Stimulated activated CD4-positive, alpha-beta T cell treated with anti-CD3 and anti-CD28 coated beads, Interleukin-15, amount 100 ng/mL, for 1 hour (primary cell): Measurements from ENCODE around the gene MEI1.
"Not testable (repeated sequence)": the region's sequence is repeated elsewhere in the genome, so short reads cannot be mapped to it uniquely, and the experiment has no call there.

Experiments used
- DNase-seq, 2 donors: peaks; one replicate each; pipeline ENCODE4 v3.0.0-alpha.2; 2020; ENCODE audit warnings: low read depth in 1 of 2, low spot score in 1 of 2

Gene MEI1

GRCh38 chr22:41699264-41700107, at the start of gene MEI1:
TSS of gene MEI1 (plus strand) at chr22:41699503. CDS start at chr22:41699539, 36 bp downstream.
- peak; percentile 85 to 89 for DNase-seq

DNA sequence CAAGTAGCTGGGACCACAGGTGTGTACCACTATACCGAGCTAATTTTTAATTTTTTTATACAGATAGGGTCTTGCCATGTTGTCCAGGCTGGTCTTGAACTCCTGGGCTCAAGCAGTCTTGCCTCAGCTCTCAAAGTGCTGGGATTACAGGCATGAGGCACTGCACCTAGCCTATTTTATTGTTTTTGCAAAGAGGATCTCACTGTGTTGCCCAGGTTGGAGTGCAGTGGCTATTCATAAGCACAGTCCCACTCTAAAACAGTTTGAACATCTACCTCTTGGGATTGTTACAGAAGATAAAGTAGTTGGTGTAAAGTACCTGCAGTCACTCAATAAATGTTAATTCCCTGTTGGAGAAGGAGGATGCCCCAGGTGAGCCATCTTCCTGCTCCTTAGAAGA, 49.1 kb upstream of the MEI1 start:
- DNase-seq, result no peak

DNA sequence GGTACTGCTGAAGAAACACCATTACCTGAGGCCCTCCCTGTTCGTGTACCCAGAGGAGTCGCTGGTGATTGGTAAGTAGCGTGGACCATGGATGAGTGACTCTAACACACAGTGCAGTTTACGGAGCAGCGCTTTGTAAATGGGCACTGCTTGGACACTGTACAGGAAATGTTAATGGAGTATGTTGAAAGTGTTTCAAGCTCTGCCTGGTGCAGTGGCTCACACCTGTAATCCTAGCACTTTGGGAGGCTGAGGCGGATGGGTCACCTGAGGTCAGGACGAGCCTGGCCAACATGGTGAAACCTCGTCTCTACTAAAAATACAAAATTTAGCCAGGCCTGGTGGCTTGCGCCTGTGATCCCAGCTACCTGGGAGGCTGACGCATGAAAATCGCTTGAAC, 48.5 kb upstream of the MEI1 start:
- no peak for DNase-seq

GRCh38 chr22:41654322-41654721, 45.0 kb upstream of the MEI1 start:
- DNase-seq, result no peak

GRCh38 chr22:41656556-41656955, 42.7 kb upstream of the MEI1 start:
- no peak for DNase-seq

- DNase-seq, result no peak
These were observed 41.6 kb upstream of the MEI1 start for GRCh38 chr22:41657709-41658108.

DNA sequence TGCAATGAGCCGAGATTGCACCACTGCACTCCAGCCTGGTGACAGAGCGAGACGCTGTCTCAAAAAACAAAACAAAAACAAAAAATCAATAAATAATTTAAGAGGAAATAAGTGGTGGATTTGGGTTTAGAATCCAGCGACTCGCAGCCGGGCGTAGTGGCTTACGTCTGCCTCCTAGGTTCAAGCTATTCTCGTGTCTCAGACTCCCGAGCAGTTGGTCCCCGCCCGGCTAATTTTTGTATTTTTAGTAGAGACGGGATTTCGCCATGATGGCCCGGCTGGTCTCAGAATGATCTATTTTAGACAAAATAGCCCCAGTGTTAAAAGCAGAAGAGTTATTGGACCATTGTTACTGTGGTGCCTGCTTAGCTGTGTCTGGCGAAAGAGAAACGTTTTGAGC, 40.4 kb upstream of the MEI1 start:
- DNase-seq, result no peak

- DNase-seq, result no peak
These were observed 39.4 kb upstream of the MEI1 start for GRCh38 chr22:41659941-41660340.

GRCh38 chr22:41660416-41660815, 38.9 kb upstream of the MEI1 start:
- no peak for DNase-seq

DNA sequence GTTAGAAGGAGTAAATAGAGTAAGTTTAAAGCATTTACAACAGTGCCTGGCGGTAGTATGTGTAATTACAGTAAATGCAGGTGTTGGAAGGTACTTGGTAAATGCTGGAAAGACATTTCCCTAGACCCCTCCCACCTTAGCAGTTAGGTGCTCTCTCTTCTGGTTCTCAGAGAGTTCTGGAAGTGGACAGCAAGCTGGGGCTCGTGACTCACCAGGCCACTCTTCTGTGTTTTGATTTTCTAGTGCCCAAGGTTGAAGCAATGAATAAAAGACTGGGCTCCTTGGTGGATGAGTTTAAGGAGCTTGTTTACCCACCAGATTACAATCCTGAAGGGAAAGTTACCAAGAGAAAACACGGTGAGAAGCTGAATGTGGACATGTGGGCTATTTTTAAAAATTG, 38.2 kb upstream of the MEI1 start:
- DNase-seq, result no peak

- no peak for DNase-seq
These were observed 37.6 kb upstream of the MEI1 start for GRCh38 chr22:41661713-41662112.

- not testable (repeated sequence) for DNase-seq
These were observed 35.7 kb upstream of the MEI1 start for GRCh38 chr22:41663594-41663993.

- no peak for DNase-seq
These were observed 34.8 kb upstream of the MEI1 start for GRCh38 chr22:41664490-41664889.

- no peak for DNase-seq
These were observed 34.4 kb upstream of the MEI1 start for GRCh38 chr22:41664951-41665350.

- no peak for DNase-seq
These were observed 30.1 kb upstream of the MEI1 start for GRCh38 chr22:41668971-41669911.

- not testable (repeated sequence) for DNase-seq
These were observed 27.2 kb upstream of the MEI1 start for GRCh38 chr22:41672096-41672495.

- no peak for DNase-seq
These were observed 26.4 kb upstream of the MEI1 start for GRCh38 chr22:41672780-41673509.

- DNase-seq, result no peak
These were observed 24.4 kb upstream of the MEI1 start for GRCh38 chr22:41674846-41675340.

GRCh38 chr22:41676134-41676533, 23.2 kb upstream of the MEI1 start:
- DNase-seq, result no peak

DNA sequence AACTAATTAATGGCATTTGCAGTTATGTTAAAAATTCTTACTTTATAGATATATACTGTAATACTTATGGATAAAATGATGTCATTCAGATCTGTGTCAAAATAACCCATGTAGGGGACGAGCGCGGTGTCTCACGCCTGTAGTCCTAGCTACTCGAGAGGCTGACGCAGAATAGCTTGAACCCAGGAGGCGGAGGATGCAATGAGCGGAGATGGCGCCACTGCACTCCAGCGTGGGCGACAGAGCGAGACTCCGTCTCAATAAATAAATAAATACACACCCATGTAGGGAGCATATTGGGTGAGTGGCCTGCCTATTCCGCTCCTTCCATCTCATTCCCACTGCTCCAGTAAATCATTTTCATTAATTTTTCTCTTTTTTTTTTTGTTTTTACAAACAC, 17.7 kb upstream of the MEI1 start:
- no peak for DNase-seq
